A673 (cell line): Measurements from ENCODE around the gene MTERF1. TPM values are rescaled to one million over a fixed set of nuclear protein-coding genes. Genes with fewer than 3 reads are reported as not detected.

ENCODE experiments used
- BruUV-seq: library from RNA; stranded (reverse); fragments of 400-500 nt; replicated peaks from 2 replicates; lab custom pipeline; 2021; lab: Mats Ljungman, UMichigan
- CTCF ChIA-PET: fragments of 300-600 bp; sonication (Branson Sonifier 250); formaldehyde crosslinking; loops from one replicate; lab custom pipeline; 2022; ENCODE audit warnings: antibody characterized with exemption; lab: Charles Lee
- POLR2A ChIA-PET: fragments of 300-600 bp; sonication (Branson Sonifier 250); formaldehyde crosslinking; loops from one replicate; lab custom pipeline; 2022; ENCODE audit warnings: antibody characterized with exemption; ENCODE audit not compliant: low non-redundant PET; lab: Charles Lee
- DNase-seq: peaks from one replicate; pipeline ENCODE4 v3.0.0-alpha.2; 2015; ENCODE audit warnings: low spot score
- H3K27ac ChIP-seq: fragments of 200-600 bp; sonication (generic); 2 replicates; pipeline ENCODE4 v1.5.1; 2016; ENCODE audit warnings: mixed run types, low read depth, mild to moderate bottlenecking, mixed read lengths, antibody characterized with exemption, low read length; ENCODE audit not compliant: poor library complexity, severe bottlenecking
- H3K27me3 ChIP-seq: fragments of 200-600 bp; sonication (generic); replicated peaks from 2 replicates; pipeline ENCODE4 v1.6.1; 2017; ENCODE audit warnings: mixed run types, low read depth, mild to moderate bottlenecking, mixed read lengths, antibody characterized with exemption, low read length; ENCODE audit not compliant: insufficient read depth, poor library complexity
- H3K36me3 ChIP-seq: fragments of 200-600 bp; sonication (generic); 2 replicates; pipeline ENCODE4 v1.6.1; 2016; ENCODE audit warnings: mixed run types, mild to moderate bottlenecking, mixed read lengths, antibody characterized with exemption, low read length; ENCODE audit not compliant: insufficient read depth, poor library complexity, severe bottlenecking
- H3K4me1 ChIP-seq: fragments of 200-600 bp; sonication (generic); 2 replicates; pipeline ENCODE4 v1.6.1; 2017; ENCODE audit warnings: mixed run types, mild to moderate bottlenecking, mixed read lengths, antibody characterized with exemption, low read length; ENCODE audit not compliant: insufficient read depth, poor library complexity, severe bottlenecking
- H3K4me3 ChIP-seq: fragments of 200-600 bp; sonication (generic); 2 replicates; pipeline ENCODE4 v1.5.1; 2016; ENCODE audit warnings: low read depth, mixed run types, mild to moderate bottlenecking, mixed read lengths, low read length; ENCODE audit not compliant: poor library complexity, severe bottlenecking
- H3K9me3 ChIP-seq: fragments of 200-600 bp; sonication (generic); 2 replicates; pipeline ENCODE4 v1.6.1; 2016; ENCODE audit warnings: mixed run types, low read depth, mild to moderate bottlenecking, mixed read lengths, antibody characterized with exemption, low read length; ENCODE audit not compliant: poor library complexity, severe bottlenecking
- EZH2 ChIP-seq: fragments of 200-600 bp; sonication (generic); IDR thresholded peaks from 2 replicates; pipeline ENCODE4 v1.6.1; 2017; ENCODE audit warnings: borderline replicate concordance, low read depth, mild to moderate bottlenecking, mixed read lengths, antibody characterized with exemption, low read length; ENCODE audit not compliant: poor library complexity, severe bottlenecking
- intact Hi-C: fragments of 100-400 bp; cut with micrococcal nuclease; formaldehyde crosslinking; loops from one replicate; pipeline ENCODE4 v1.10.0; 2022; ENCODE audit not compliant: unreplicated experiment
- total RNA-seq: library from RNA; stranded (reverse); gene quantifications from 2 replicates; pipeline ENCODE4 v1.2.3, GENCODE V29; 2021
- TF ChIP-seq, protein P1 (sequence below): fragments of 300-800, 200-600 bp; sonication (generic); conservative IDR thresholded peaks from 2 replicates; pipeline ENCODE4 v1.5.1; 2017; ENCODE audit warnings: low read depth, mild to moderate bottlenecking, antibody characterized with exemption, low read length, moderate library complexity, mixed read lengths

Gene MTERF1
- total RNA-seq, 1 experiment from 2014 or later, result 31.9 TPM

- Histone ChIP-seq H3K9me3 (no peaks in the 10 kb centered on the region), H3K4me1 (peaks cover 6% of the 10 kb centered on the region), H3K27ac (no peak overlapping the region), H3K27me3 (no peaks in the 10 kb centered on the region), H3K4me3 (no peak overlapping the region), H3K36me3 (no peaks in the 10 kb centered on the region)
- ChIA-PET CTCF (no interaction called here), POLR2A (no interaction called here)
- no peak for TF ChIP-seq EZH2
- TF ChIP-seq, protein P1, sequence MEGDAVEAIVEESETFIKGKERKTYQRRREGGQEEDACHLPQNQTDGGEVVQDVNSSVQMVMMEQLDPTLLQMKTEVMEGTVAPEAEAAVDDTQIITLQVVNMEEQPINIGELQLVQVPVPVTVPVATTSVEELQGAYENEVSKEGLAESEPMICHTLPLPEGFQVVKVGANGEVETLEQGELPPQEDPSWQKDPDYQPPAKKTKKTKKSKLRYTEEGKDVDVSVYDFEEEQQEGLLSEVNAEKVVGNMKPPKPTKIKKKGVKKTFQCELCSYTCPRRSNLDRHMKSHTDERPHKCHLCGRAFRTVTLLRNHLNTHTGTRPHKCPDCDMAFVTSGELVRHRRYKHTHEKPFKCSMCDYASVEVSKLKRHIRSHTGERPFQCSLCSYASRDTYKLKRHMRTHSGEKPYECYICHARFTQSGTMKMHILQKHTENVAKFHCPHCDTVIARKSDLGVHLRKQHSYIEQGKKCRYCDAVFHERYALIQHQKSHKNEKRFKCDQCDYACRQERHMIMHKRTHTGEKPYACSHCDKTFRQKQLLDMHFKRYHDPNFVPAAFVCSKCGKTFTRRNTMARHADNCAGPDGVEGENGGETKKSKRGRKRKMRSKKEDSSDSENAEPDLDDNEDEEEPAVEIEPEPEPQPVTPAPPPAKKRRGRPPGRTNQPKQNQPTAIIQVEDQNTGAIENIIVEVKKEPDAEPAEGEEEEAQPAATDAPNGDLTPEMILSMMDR, result no peak
- no peak for DNase-seq
- intact Hi-C loops, result no loop called here
- BruUV-seq, result no TSS peak
These were observed 30.6 kb upstream of the MTERF1 start for GRCh38 chr7:91911121-91911520.

- DNase-seq, result no peak
- no peak overlapping the region for H3K27ac ChIP-seq
- no peaks in the 10 kb centered on the region for H3K27me3 ChIP-seq
- CTCF ChIA-PET, result no interaction called here
- intact Hi-C loops, result no loop called here
- peaks cover 6% of the 10 kb centered on the region for H3K4me1 ChIP-seq
- POLR2A ChIA-PET, result no interaction called here
- no peak for TF ChIP-seq EZH2
- TF ChIP-seq, protein P1, result no peak
- no peak overlapping the region for H3K4me3 ChIP-seq
- H3K9me3 ChIP-seq, result no peaks in the 10 kb centered on the region
- H3K36me3 ChIP-seq, result no peaks in the 10 kb centered on the region
- BruUV-seq, result no TSS peak
These were observed 29.7 kb upstream of the MTERF1 start for GRCh38 chr7:91910171-91910570.

- no peak for DNase-seq
- intact Hi-C loops, result no loop called here
- no peak overlapping the region for H3K4me3 ChIP-seq
- POLR2A ChIA-PET, result no interaction called here
- H3K9me3 ChIP-seq, result no peaks in the 10 kb centered on the region
- no TSS peak for BruUV-seq
- H3K4me1 ChIP-seq, result no peaks in the 10 kb centered on the region
- CTCF ChIA-PET, result no interaction called here
- no peaks in the 10 kb centered on the region for H3K36me3 ChIP-seq
- H3K27ac ChIP-seq, result no peak overlapping the region
- no peaks in the 10 kb centered on the region for H3K27me3 ChIP-seq
- TF ChIP-seq, protein P1, result no peak
- TF ChIP-seq EZH2, result no peak
These were observed 19.1 kb upstream of the MTERF1 start for GRCh38 chr7:91899563-91899962.
